EH (cell line): ENCODE data around the gene SFXN3.

ENCODE experiments used
- DNase-seq: peaks from one replicate; pipeline ENCODE4 v3.0.0-alpha.2; 2015; ENCODE audit warnings: low read depth

The SFXN3 gene

DNA sequence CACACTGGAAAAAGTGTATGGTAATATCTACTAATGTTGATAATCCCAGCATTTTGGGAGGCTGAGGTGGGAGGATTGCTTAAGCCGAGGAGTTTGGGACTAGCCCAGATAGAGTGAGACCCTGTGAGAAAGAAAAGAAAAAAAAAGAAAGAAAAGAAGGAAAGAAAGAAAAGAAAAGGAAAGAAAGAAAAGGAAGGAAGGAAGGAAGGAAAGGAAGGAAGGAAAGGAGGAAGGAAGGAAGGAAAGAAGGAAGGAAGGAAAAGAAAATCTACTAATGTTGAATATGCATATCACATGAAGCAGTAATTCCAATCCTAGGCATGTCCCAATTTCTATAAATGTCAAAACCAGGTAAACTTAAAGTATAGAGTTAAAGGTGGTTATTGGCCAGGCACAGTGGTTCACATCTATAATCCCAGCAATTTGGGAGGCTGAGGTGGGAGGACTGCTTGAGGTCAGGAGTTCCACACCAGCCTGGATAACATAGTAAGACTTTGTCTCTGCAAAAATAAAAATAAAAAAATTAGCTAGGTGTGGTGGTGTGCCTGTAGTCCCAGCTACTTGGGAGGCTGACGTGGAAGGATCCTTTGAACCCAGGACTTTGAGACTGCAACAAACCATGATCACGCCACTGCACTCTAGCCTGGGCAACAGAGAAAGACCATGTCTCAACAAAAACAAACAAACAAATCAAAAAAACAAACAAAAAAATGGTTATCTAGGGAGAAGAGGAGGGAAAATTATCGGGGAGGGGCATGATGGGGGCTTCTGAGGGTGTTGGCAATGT lies 25.5 kb downstream of the SFXN3 start:
- DNase-seq, result no peak

DNA sequence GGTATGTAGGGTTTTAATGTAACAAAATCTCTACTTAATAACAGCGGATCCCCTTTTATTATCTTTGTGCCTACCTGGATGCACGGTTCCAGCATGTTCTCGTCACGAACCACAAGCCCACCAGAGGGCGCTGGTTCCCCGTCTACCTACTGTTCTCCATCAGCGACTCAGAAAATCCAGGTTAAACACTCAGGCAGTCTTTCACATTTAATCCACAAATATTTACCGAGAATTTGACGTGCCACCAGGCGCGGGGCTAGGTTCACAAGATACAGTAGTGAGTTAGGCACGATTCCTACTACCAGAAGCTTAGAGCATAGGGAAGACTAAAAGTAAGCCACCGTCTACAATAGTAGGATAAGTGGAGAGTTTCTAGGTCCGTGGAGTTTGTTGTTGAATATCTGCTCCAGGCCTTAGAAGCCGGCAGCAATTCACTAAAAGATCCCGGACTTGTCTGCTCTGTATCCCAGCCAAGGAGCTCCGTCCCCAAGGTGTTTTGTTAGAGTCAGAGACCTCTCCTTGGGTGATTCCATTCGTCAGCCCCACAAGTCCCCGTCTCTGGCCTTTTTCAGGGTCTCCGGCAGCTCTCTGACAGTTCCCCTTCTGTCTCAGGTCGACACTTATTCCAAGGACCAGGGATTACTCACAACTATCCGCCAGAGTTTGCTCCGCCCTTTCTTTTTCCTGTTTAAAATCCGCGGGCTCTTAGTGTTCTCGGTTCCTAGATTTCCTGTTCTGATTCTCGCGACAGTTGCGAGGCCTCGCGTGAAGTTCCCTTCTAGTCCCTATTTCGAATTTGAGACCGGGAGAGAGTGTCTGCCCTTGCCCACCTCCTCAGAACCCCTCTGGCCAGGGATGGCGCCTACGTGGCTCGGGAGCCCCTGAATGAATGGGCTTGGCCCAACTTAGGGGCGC lies 29.3 kb downstream of the SFXN3 start:
- DNase-seq, result peak; percentile 97

DNA sequence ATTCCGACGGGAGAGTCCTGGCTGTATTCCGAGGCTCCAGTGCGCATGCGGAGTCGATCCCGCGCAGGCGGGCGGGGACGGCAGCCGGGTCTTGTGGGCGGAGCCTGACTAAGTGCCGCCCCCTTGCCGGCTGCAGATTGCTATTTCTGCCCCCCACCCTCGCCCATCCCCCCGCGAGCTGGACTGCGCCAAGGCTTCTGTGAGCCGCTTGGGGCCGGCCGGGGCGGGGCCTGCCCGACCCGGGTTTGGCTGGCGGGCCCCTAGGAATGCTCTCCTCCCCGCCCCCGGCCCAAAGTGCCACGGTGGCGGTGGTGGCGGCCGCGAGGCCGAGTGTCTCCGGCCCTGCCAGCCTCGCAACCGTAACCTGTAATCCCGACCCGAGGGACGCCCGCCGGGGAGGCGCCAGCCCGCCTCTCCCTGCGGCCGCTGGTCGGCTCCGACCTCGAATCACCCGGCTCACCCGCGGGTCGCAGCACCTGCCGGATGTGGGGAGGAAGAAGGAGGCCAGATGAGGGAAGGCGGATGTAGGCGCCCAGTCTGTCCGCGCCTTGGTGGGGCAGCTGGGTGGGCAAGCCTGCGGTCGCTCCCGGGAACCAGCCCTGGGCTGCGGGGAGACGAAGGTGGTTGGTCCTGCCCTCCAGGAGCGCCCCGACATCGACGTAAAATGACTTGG lies 30.1 kb downstream of the SFXN3 start:
- DNase-seq, result peak; percentile 96

DNA sequence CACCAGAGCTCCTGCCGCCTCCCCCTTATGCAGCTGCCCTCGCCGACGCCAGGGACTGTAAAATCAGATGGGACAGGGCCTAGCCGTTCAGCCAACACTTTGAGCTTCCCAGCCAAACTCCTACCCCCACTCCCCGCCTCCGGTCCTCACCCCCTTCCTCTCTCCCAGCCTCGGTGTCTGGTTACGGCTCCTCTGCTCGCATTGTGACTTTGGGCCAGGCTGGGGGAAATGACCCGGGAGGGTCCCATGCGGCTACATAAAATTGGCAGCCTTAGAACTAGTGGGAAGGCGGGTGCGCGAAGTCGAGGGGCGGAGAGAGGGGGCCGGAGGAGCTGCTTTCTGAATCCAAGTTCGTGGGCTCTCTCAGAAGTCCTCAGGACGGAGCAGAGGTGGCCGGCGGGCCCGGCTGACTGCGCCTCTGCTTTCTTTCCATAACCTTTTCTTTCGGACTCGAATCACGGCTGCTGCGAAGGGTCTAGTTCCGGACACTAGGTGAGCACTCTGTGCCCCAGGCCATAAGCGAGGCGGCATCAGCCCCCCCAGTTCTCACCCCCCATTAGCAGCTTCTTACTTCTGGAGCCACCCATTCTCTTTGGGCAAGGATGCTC lies 30.7 kb downstream of the SFXN3 start, which contains the start of gene KAZALD1:
Gene KAZALD1, plus strand, starts transcription at position 366 of the 608 bp plus-strand sequence. CDS start 604 bp downstream, outside the sequence.
- peak; percentile 80 for DNase-seq

DNA sequence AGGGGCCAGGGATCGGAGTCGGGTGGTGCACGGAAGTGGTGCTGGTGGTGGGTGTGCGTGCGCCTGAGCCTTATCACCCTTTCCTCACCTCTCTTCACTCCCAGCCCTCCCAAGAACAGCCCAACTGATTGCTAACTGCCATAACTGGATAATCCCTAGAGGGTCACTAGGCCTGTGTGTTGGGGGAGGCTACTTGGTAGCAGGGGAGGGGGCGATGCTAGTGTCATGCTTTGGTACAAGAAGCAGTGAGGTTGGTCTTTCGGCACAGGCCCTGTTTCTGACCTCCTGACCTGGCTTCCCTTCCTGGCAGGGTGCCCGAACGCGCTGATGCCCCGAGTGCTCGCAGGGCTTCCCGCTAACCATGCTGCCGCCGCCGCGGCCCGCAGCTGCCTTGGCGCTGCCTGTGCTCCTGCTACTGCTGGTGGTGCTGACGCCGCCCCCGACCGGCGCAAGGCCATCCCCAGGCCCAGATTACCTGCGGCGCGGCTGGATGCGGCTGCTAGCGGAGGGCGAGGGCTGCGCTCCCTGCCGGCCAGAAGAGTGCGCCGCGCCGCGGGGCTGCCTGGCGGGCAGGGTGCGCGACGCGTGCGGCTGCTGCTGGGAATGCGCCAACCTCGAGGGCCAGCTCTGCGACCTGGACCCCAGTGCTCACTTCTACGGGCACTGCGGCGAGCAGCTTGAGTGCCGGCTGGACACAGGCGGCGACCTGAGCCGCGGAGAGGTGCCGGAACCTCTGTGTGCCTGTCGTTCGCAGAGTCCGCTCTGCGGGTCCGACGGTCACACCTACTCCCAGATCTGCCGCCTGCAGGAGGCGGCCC lies 31.4 kb downstream of the SFXN3 start:
- DNase-seq, result peak; percentile 43

DNA sequence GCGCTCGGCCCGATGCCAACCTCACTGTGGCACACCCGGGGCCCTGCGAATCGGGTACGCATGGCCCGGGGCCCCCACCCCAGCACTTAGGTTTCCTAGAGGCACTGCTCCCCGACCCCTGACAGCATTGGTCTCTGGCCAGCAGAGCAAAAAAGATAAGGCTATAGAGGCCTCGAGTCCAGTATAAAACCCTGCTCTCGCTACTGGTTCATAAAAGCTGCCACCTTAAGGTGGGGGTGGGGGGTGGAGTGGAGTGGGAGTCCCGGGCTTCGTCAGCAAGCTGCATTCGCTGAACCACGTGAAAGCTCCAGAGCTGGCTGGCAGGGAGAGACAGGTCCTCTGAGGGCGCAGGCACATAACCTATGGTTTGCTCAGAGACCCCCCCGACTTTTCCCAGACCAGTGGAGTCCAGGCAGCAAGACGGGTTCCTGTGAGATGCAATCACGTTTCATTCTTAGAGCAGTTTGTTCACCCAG lies 32.1 kb downstream of the SFXN3 start:
- DNase-seq, result no peak

DNA sequence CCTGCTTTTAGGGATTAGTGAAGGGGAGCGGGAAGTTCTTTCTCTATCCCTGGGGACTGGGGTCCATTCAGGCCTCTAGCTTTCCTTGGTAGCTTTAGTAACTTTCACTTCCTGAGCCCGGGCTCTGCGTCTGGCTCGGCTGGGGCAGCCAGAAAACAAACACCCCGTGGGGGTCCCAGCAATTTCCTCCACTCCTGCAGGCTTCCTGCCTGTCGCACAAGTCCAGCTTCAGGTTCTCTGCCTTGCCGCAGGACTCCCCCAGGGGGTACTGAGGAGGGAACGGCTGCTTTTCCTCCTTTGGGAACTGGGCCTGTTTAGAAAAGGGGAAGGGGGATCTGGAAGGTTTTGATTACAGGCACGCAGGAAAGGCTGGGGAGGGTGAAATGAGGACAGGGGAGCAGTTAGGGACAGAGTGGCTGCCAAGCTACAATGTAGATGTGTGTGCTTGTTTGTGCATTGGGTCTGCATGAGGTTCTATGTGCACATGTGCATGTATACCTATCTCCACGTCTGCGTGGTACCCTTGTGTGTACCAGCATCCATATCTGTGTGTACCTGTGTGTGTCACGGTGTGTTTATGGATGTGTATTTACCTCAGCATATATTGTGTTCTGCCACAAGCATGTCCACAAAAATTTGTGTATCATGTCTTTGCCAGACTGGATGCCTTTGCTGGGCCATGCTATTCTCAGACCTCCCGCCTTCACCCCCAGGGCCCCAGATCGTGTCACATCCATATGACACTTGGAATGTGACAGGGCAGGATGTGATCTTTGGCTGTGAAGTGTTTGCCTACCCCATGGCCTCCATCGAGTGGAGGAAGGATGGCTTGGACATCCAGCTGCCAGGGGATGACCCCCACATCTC lies 32.7 kb downstream of the SFXN3 start:
- no peak for DNase-seq

DNA sequence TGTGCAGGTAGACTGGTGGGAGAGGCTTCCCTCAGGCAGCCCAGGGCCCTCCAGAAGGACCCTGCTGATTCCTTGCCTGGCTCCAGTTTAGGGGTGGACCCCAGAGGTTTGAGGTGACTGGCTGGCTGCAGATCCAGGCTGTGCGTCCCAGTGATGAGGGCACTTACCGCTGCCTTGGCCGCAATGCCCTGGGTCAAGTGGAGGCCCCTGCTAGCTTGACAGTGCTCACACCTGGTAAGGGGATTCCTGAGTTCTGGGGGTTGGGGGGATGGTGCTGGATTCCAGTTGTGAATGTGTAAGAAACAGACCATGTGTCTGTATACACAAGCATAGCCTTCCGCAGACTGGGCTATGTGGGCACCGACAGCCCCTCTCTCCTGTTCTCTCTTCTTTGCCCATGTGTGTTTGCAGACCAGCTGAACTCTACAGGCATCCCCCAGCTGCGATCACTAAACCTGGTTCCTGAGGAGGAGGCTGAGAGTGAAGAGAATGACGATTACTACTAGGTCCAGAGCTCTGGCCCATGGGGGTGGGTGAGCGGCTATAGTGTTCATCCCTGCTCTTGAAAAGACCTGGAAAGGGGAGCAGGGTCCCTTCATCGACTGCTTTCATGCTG lies 33.5 kb downstream of the SFXN3 start:
- DNase-seq, result no peak

DNA sequence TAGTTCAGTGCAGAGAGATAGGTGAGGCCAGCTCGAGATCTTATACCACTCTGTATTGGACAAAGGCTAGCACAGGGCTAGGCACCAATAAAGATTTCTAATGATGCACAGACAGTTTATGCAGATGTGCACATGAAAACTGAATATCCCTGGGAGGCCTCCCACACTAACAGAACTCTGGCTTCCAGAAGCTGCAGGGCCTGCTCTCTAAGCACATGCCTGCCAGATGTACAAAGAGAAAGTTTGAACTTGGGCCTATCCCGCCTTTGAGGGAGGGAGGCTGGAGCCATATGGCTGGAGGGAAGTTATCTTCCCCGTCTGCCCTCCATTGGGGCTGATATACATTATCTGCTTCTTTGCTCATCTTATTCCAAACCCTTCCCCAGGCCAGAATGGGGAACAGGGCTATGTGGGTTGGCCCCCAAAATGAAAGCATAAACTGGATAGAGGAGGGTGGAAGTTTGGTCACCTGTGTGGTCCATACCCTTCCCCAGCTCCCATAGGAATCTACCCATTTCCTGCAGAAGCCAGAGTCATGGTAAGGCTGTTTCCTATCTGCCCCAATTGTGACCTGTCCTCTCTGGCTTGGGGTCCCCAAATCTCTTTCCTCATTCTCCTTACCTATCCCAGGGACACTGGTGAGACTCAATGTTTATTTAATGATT lies 34.6 kb downstream of the SFXN3 start:
- DNase-seq, result peak; percentile 52

DNA sequence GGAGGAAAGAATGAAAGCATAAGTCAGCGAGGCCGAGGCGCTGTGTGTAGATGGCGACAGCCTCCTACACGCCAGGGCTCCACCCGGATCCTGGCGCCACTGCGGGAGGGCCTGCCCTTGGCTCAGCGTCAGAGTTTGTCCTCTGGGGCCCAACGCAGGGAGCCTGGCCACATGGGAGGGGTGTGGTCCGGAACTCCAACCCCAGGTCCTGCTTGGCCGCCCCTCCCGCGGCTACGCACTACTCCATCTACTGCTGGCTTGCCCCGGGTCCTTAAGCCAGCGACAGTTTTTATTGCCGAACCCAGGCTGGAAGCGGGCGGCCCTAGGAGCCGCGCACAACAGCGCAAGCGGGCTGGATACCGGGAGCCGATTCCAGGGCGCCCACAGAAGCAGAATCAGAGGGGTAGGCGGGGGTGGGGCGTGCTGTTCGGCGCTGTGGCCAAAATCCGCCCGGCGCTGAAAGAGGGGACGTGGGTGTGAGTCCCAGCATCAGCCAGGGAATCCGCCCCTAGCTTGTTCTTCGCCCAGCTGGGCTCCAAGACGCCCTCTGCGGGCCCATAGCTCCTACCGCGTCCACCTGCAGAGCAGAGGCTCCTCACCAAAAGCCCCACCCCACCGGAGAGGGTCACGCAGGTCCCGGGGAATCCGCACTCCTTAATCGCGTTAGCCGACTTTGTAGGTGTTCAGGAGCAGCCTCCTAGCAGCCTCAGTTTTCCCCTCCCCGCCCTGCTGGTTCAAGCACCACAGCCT lies 35.3 kb downstream of the SFXN3 start:
- DNase-seq, result peak; percentile 75

DNA sequence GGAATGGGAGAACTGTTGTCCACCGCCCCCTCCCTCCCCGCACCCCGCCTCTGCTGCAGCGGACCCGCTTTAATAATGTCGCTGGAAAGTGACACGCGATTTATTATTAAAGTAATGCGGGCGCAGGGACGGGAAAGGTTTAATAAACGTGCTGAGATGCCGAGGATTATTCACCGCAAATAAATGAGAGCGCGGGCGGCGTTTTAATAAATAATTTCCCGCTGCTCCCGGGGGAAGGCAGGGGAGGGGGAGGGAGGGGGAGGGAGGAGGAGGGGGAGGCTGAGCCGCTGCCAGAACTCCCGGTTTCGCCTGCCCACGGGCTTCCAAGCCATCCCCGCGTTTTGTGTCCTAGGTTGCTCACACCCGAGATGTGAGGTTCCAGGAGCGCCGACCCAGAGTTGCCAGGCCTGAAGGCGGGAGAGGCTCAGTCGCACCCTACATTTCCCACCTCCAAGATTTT lies 35.9 kb downstream of the SFXN3 start:
- DNase-seq, result no peak

DNA sequence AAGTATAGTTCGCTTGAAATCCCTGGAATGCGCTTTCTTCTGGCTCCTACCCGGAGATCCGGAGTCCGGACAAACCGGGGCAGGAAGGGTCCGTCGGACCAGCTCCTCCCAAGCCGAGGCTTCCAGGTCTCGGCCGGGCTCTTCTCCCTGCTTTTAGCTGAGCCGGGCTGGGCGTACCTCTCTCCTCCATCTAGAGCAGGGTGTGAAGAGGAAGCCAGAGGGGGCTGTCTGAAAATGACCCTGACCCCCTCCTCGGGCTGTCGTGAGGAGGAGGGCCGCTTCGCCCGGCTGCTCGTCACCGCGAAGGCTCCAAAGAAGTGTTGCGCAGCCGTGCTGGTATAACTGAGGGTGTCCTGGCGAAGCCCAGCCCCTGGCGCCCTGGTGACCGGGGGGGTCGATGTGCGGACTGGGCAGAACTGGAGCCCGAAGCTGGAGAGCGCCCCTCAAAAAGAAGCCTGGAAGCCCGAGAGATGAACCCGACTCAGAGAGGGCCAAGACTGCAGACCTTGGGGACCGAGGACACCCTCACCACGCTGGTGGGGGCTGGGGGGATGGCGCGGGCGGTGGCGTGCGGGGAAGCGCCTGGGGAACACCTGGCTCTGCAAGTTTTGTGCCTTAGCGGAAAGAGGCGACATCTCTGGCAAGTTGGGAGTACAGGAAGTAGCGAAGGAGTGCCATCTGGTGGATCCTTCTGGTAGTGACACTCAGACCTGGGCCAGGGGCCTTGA lies 36.5 kb downstream of the SFXN3 start:
- DNase-seq, result peak; percentile 81

DNA sequence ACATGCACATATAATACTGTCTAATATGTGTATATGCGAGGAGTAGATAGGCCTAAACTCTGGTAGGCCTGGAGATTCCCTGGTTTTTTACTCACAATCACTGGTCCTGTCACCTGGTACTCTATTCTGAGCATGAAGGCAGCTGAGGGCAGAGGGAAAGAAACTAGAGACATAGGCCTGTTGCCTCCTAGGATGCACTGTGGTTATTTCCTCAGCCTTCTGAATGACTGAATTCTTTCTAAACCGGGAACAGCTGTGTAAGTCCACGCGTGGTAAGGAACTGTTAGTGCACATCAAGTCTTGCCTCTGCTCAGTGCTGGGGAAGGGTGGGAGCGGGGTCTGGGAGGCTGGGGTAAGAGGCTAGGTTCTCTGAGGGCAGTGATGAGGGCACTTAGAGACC lies 38.4 kb downstream of the SFXN3 start:
- no peak for DNase-seq

DNA sequence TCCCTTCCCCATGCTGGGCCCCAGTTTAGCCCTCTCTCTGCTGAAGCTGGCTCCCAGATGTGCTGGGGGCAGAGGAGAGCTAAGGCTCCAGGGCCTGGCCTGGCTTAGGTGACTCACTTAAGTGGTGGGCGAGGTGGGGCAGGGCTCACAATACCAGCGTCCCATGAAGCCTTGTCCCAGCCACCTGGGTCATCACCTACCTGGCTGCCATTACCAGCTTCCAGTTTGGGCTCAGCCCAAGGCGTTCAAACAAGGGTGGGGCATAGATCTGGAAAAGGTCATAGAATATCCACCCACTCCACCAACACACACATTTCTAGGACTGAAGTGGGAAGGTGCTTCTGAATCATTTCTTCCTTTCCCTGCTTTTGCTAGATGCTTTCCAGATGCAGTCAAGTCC lies 39.1 kb downstream of the SFXN3 start:
- no peak for DNase-seq

DNA sequence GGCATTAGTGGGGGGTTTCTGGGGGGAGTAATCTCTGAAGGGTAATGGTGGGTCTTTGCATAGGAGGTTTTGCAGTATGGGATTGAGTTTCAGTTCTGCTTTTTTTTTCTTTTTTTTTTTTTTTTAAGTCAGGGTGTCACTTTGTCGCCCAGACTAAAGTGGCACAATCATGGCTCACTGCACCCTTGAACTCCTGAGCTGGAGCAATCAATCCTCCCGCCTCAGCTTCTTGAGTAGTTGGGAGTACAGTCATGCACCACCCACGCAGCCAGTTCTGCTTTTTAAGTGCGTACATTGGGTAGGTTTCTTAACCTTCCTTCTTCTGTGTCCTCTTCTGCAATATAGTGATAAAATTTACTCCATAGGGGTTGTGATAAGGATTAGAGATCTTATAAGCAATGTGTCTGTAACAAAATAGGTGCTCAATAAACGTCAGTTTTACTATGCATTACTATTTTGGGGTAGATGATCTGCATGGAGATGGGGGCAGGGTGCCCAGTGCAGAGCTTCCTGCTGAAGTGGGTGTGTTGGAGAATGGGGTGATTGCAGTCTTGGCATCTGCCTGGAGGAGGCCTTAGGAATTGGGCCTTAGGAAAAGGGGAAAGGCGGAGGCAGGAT lies 40.3 kb downstream of the SFXN3 start:
- DNase-seq, result peak; percentile 28

DNA sequence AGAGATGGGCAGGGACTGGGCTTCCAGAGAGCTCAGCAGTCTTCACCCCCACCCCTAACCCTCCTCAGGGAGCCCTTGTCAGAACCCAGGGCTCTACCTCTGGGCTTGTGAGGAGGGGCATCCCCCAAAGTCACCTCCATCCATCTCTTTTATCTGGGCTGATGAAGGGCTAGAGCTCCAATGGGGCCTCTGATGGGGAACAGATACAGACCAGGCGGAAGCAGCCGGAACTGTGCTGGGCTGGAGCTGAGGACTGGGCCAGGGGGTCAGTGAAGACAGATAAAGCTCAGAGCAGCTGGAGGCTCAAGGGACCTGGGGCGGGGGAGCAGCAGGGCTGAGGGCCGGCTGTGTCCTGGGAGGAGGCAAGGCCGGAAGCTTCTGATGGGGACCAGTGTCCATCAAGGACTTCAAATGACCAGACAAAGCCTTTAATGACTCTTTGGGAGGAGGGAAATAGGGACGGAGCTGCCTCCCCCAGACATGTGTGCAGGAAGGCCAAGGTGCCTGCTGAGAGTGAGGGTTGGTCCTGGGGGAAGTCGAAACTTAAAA lies 40.9 kb downstream of the SFXN3 start:
- DNase-seq, result no peak

DNA sequence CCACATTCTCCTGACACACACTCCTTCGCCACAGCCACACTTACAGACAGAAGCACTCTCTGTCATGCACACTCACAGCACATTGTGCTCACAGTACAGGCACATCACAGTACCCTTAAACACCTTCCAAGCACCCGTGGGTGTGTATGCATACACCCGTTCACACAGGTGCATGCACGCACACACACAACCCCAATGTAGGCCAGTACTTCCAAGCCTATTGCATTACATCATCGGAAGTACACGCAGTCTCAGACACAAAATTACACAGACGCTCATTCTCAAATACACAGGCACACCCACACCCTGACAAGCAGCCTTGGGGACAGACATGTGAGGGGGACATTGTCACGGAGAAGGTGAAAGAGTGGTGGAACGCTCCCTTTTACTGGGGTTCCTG lies 41.9 kb downstream of the SFXN3 start:
- DNase-seq, result no peak
